IMR-90 (cell line): ENCODE results near the gene SPEG. TPM values are rescaled to one million over a fixed set of nuclear protein-coding genes. Genes with fewer than 3 reads are reported as not detected.

Experiments used
- ATAC-seq: fragments of 200-7000 bp; cut with Tn5 transposase; 2 replicates; pipeline ENCODE4 v1.9.1; 2020; ENCODE audit warnings: low read depth, mild to moderate bottlenecking, moderate library complexity
- BruUV-seq: library from RNA; stranded (reverse); fragments of 400-500 nt; replicated peaks from 2 replicates; lab custom pipeline; 2021; lab: Mats Ljungman, UMichigan
- CTCF ChIA-PET: fragments of 300-600 bp; formaldehyde crosslinking; extraction: SDS; loops from one replicate; lab custom pipeline; 2021; ENCODE audit warnings: antibody characterized with exemption; lab: Yijun Ruan, JAX
- POLR2A ChIA-PET: fragments of 300-600 bp; sonication (Branson Sonifier 250); formaldehyde crosslinking; loops from one replicate; lab custom pipeline; 2022; ENCODE audit warnings: antibody characterized with exemption; ENCODE audit not compliant: unreplicated experiment; lab: Charles Lee
- DNase-seq: peaks from one replicate; pipeline ENCODE4 v3.0.0; 2013
- H2AFZ ChIP-seq: replicated peaks from 2 replicates; pipeline ENCODE3; 2013; ENCODE audit warnings: low read length, mild to moderate bottlenecking; ENCODE audit not compliant: poor library complexity
- H2AK5ac ChIP-seq: 2 replicates; pipeline ENCODE4 v1.6.1; 2013; ENCODE audit warnings: low read depth, low read length, inconsistent platforms
- H2AK9ac ChIP-seq: replicated peaks from 2 replicates; pipeline ENCODE3; 2013; ENCODE audit warnings: mild to moderate bottlenecking, low read depth, low read length, moderate library complexity; ENCODE audit not compliant: poor library complexity
- H2BK120ac ChIP-seq: 2 replicates; pipeline ENCODE4 v1.6.1; 2013; ENCODE audit warnings: low read depth, low read length, inconsistent platforms
- H2BK15ac ChIP-seq: 3 replicates; pipeline ENCODE4 v1.6.1; 2013; ENCODE audit warnings: low read depth, low read length, inconsistent platforms
- H2BK20ac ChIP-seq: 2 replicates; pipeline ENCODE4 v1.6.1; 2013; ENCODE audit warnings: low read depth, mild to moderate bottlenecking, inconsistent platforms, low read length, moderate library complexity
- H2BK5ac ChIP-seq: 2 replicates; pipeline ENCODE4 v1.6.1; 2013; ENCODE audit warnings: mild to moderate bottlenecking, low read depth, low read length, inconsistent platforms; ENCODE audit not compliant: poor library complexity, severe bottlenecking
- H3K14ac ChIP-seq: replicated peaks from 2 replicates; pipeline ENCODE4 v1.6.1; 2013; ENCODE audit warnings: low read depth, low read length, inconsistent platforms
- H3K18ac ChIP-seq: 2 replicates; pipeline ENCODE4 v1.6.1; 2013; ENCODE audit warnings: low read depth, low read length, control low read depth
- H3K23ac ChIP-seq: 2 replicates; pipeline ENCODE4 v1.6.1; 2013; ENCODE audit warnings: low read depth, low read length, inconsistent platforms
- H3K27ac ChIP-seq: 2 replicates; pipeline ENCODE4 v1.5.1; 2013; ENCODE audit warnings: mild to moderate bottlenecking, control low read depth, low read length; ENCODE audit not compliant: insufficient read depth
- H3K27me3 ChIP-seq: 2 replicates; pipeline ENCODE4 v1.6.1; 2013; ENCODE audit warnings: low read length; ENCODE audit not compliant: control insufficient read depth, insufficient read depth
- H3K36me3 ChIP-seq: 2 replicates; pipeline ENCODE4 v1.6.1; 2013; ENCODE audit warnings: low read length, mixed read lengths; ENCODE audit not compliant: control insufficient read depth, insufficient read depth
- H3K4ac ChIP-seq: 2 replicates; pipeline ENCODE4 v1.6.1; 2013; ENCODE audit warnings: low read depth, low read length, inconsistent platforms
- H3K4me1 ChIP-seq: 2 replicates; pipeline ENCODE4 v1.6.1; 2013; ENCODE audit warnings: low read length, mixed read lengths; ENCODE audit not compliant: control insufficient read depth, insufficient read depth
- H3K4me2 ChIP-seq: 2 replicates; pipeline ENCODE4 v1.6.1; 2013; ENCODE audit warnings: low read depth, mild to moderate bottlenecking, control low read depth, low read length, moderate library complexity
- H3K4me3 ChIP-seq: 2 replicates; pipeline ENCODE4 v1.5.1; 2013; ENCODE audit warnings: low read depth, mild to moderate bottlenecking, control low read depth, low read length, moderate library complexity; ENCODE audit not compliant: insufficient read depth
- H3K56ac ChIP-seq: 2 replicates; pipeline ENCODE4 v1.6.1; 2013; ENCODE audit warnings: low read length, inconsistent platforms; ENCODE audit not compliant: insufficient read depth; ENCODE audit errors: extremely low read depth
- H3K79me1 ChIP-seq, 2 experiments: 2 replicates each; pipeline ENCODE4 v1.6.1; 2013; ENCODE audit warnings: low read length in 2 of 2, inconsistent platforms in 1 of 2, low read depth in 1 of 2
- H3K9ac ChIP-seq: 2 replicates; pipeline ENCODE4 v1.6.1; 2013; ENCODE audit warnings: low read depth, low read length, control low read depth
- H3K9me1 ChIP-seq: 2 replicates; pipeline ENCODE4 v1.6.1; 2013; ENCODE audit warnings: low read length, inconsistent platforms; ENCODE audit not compliant: insufficient read depth
- H3K9me3 ChIP-seq: 2 replicates; pipeline ENCODE4 v1.6.1; 2013; ENCODE audit warnings: low read length; ENCODE audit not compliant: control insufficient read depth, insufficient read depth
- H4K20me1 ChIP-seq: 2 replicates; pipeline ENCODE4 v1.6.1; 2013; ENCODE audit warnings: low read length, inconsistent platforms; ENCODE audit not compliant: insufficient read depth
- H4K5ac ChIP-seq: 2 replicates; pipeline ENCODE4 v1.6.1; 2013; ENCODE audit warnings: mild to moderate bottlenecking, low read depth, low read length, control low read depth
- H4K8ac ChIP-seq, 2 experiments: 2 replicates each; pipeline ENCODE4 v1.6.1; 2013; ENCODE audit warnings: low read depth in 2 of 2, low read length in 2 of 2, control low read depth in 1 of 2, inconsistent platforms in 1 of 2
- H4K91ac ChIP-seq: 2 replicates; pipeline ENCODE4 v1.6.1; 2013; ENCODE audit warnings: low read depth, low read length, inconsistent platforms; ENCODE audit not compliant: insufficient read depth
- BHLHE40 ChIP-seq: fragments of 150-350 bp; IDR thresholded peaks from 2 replicates; pipeline ENCODE4 v1.6.1; 2016; ENCODE audit warnings: mild to moderate bottlenecking, low read depth, low read length
- CEBPB ChIP-seq: IDR thresholded peaks from 2 replicates; pipeline ENCODE4 v1.6.1; 2012; ENCODE audit warnings: low read depth, low read length, improper control_type of control experiment
- CHD1 ChIP-seq: IDR thresholded peaks from 2 replicates; pipeline ENCODE4 v1.6.1; 2012; ENCODE audit warnings: low read depth, low read length, improper control_type of control experiment
- ELK1 ChIP-seq: fragments of 150-350 bp; IDR thresholded peaks from 2 replicates; pipeline ENCODE4 v1.6.1; 2016; ENCODE audit warnings: low read depth, mild to moderate bottlenecking, low read length, moderate library complexity, borderline replicate concordance
- FOS ChIP-seq: fragments of 150-350 bp; IDR thresholded peaks from 2 replicates; pipeline ENCODE4 v1.6.1; 2016; ENCODE audit warnings: low read depth, low read length
- MAFK ChIP-seq: IDR thresholded peaks from 2 replicates; pipeline ENCODE4 v1.6.1; 2012; ENCODE audit warnings: low read depth, low read length, improper control_type of control experiment
- MAZ ChIP-seq: IDR thresholded peaks from 2 replicates; pipeline ENCODE4 v1.6.1; 2012; ENCODE audit warnings: low read depth, mild to moderate bottlenecking, low read length, improper control_type of control experiment, moderate library complexity, borderline replicate concordance
- MXI1 ChIP-seq: IDR thresholded peaks from 2 replicates; pipeline ENCODE4 v1.6.1; 2012; ENCODE audit warnings: low read depth, mild to moderate bottlenecking, low read length, moderate library complexity, borderline replicate concordance
- NFE2L2 ChIP-seq: fragments of 150-350 bp; IDR thresholded peaks from 2 replicates; pipeline ENCODE4 v1.6.1; 2016; ENCODE audit warnings: low read depth, mild to moderate bottlenecking, low read length
- POLR2A ChIP-seq: IDR thresholded peaks from 2 replicates; pipeline ENCODE4 v1.6.1; 2012; ENCODE audit warnings: mild to moderate bottlenecking, low read depth, low read length
- RAD21 ChIP-seq: IDR thresholded peaks from 2 replicates; pipeline ENCODE4 v1.6.1; 2012; ENCODE audit warnings: low read length, improper control_type of control experiment
- RCOR1 ChIP-seq: IDR thresholded peaks from 2 replicates; pipeline ENCODE4 v1.6.1; 2012; ENCODE audit warnings: mild to moderate bottlenecking, low read length, improper control_type of control experiment; ENCODE audit not compliant: insufficient replicate concordance
- RFX5 ChIP-seq: IDR thresholded peaks from 2 replicates; pipeline ENCODE4 v1.8.0; 2012; ENCODE audit warnings: low read depth, mild to moderate bottlenecking, low read length, moderate library complexity
- SMC3 ChIP-seq: fragments of 150-350 bp; IDR thresholded peaks from 2 replicates; pipeline ENCODE4 v1.6.1; 2016; ENCODE audit warnings: low read depth, mild to moderate bottlenecking, antibody characterized with exemption, low read length, moderate library complexity
- USF2 ChIP-seq: fragments of 150-350 bp; IDR thresholded peaks from 2 replicates; pipeline ENCODE4 v1.6.1; 2017; ENCODE audit warnings: mild to moderate bottlenecking, antibody characterized with exemption, low read length, low read depth
- WGBS, 2 experiments: methylation state at CpG; one replicate each; pipeline versions ENCODE4 v1.1.5 to v1.1.7; 2013; ENCODE audit warnings: missing lambda C conversion rate in 2 of 2; ENCODE audit not compliant: insufficient read length in 1 of 2; ENCODE audit errors: extremely low coverage in 2 of 2; 5-methylcytosine and 5-hydroxymethylcytosine counted together
- dilution Hi-C: fragments of 300-500 bp; cut with HindIII; formaldehyde crosslinking; loops from one replicate; pipeline ENCODE4 v1.14.3; 2018; ENCODE audit warnings: low sequenced_read_pairs; ENCODE audit not compliant: unreplicated experiment
- in situ Hi-C: fragments of 300-500 bp; cut with MboI; formaldehyde crosslinking; loops from 3 replicates; pipeline ENCODE4 v1.14.3; 2019; ENCODE audit warnings: low sequenced_read_pairs, inconsistent platforms, mixed read lengths
- intact Hi-C: fragments of 100-400 bp; cut with micrococcal nuclease; formaldehyde crosslinking; loops from 2 replicates; pipeline ENCODE4 v1.10.0; 2022
- polyA plus RNA-seq, 3 experiments: library from polyadenylated mRNA; depleted of rRNA; stranded (reverse); fragments of >200 nt; gene quantifications; 2 replicates each; pipeline ENCODE4 v1.2.3, GENCODE V29; 2012; ENCODE audit warnings: low replicate concordance in 1 of 3
- total RNA-seq: library from RNA; depleted of rRNA; stranded (reverse); fragments of >200 nt; gene quantifications from 2 replicates; pipeline ENCODE4 v1.2.3, GENCODE V29; 2012

The SPEG gene
- total and polyA plus RNA-seq, 2 of the 4 experiments (the other 2 are of a cell fraction), result 6.8 to 81.6 TPM

GRCh38 chr2:219526320-219527075, 91.9 kb downstream of the SPEG start:
- ChIA-PET POLR2A (no interaction called here), CTCF (interaction anchor here (1.3 kb wide), 1 partner anchor 16 kb away, joined by 3 read pairs; no protein-coding TSS in a partner anchor)
- intact Hi-C loops, result no loop called here
- Histone ChIP-seq H4K20me1 (no peaks in the 10 kb centered on the region; the same call in 1 of the 2 replicates), H2BK20ac (no peak overlapping the region), H3K9me1 (no peaks in the 10 kb centered on the region), H2BK15ac (no peak overlapping the region), H4K91ac (no peak overlapping the region), H4K5ac (no peak overlapping the region), H3K14ac (no peak overlapping the region), H4K8ac (no peak overlapping the region), H3K4me3 (no peak overlapping the region), H2AK5ac (no peak overlapping the region), H3K27me3 (peaks cover 51% of the 10 kb centered on the region), H3K18ac (no peak overlapping the region), H3K4me2 (no peak overlapping the region), H3K4me1 (peaks cover 10% of the 10 kb centered on the region), H3K9me3 (no peaks in the 10 kb centered on the region), H3K4ac (no peak overlapping the region), H3K27ac (no peak overlapping the region), H2AK9ac (no peak overlapping the region), H2BK120ac (no peak overlapping the region), H3K9ac (no peak overlapping the region), H3K23ac (no peak overlapping the region), H2AFZ (no peak overlapping the region), H3K56ac (no peak overlapping the region), H3K36me3 (no peaks in the 10 kb centered on the region), H3K79me1 (no peaks in the 10 kb centered on the region), H2BK5ac (no peak overlapping the region)
- BruUV-seq, result no TSS peak
- DNase-seq, result no peak
- dilution Hi-C loops, result no loop called here
- WGBS, 2 experiments, result 76% methylated on average over 5 of the region's 11 CpGs; no CpG with 5 or more reads in 1 of the 2 experiments
- TF ChIP-seq MAZ (no peak), CEBPB (no peak), MAFK (no peak), FOS (no peak), POLR2A (no peak), CHD1 (no peak), MXI1 (no peak), RCOR1 (no peak), SMC3 (no peak), NFE2L2 (no peak), USF2 (no peak), BHLHE40 (no peak), RFX5 (no peak), RAD21 (no peak), ELK1 (no peak)
- in situ Hi-C loops, result no loop called here
- no peak for ATAC-seq
